B cell (primary cell): ENCODE results near the gene SLC37A1. TPM values are rescaled to one million over a fixed set of nuclear protein-coding genes. Genes with fewer than 3 reads are reported as not detected.

Experiments
- ATAC-seq: fragments of 200-7000 bp; cut with Tn5 transposase; one replicate; pipeline ENCODE4 v1.10.0; 2021; ENCODE audit warnings: low read depth, mild to moderate bottlenecking, moderate number of reproducible peaks, moderate library complexity
- CTCF ChIA-PET: fragments of 350-600 bp; sonication (Branson Sonifier 250); formaldehyde crosslinking; loops from one replicate; lab custom pipeline; 2021; ENCODE audit warnings: antibody characterized with exemption, inconsistent platforms; lab: Charles Lee
- POLR2A ChIA-PET: fragments of 350-600 bp; sonication (Branson Sonifier 250); formaldehyde crosslinking; loops from one replicate; lab custom pipeline; 2021; ENCODE audit warnings: antibody characterized with exemption; lab: Charles Lee
- DNase-seq: peaks from one replicate; pipeline ENCODE4 v3.0.0; 2013
- H2AFZ ChIP-seq: 2 replicates; pipeline ENCODE4 v1.6.1; 2012; ENCODE audit warnings: mild to moderate bottlenecking, low read depth, low read length; ENCODE audit not compliant: insufficient read depth, poor library complexity, severe bottlenecking
- H3K27ac ChIP-seq, 2 donors: 1 replicate in 1 of 2; 2 replicates in 1 of 2; pipeline ENCODE4 v1.5.1; 2012 to 2013; ENCODE audit warnings: low read length in 2 of 2, mild to moderate bottlenecking in 2 of 2, moderate library complexity in 1 of 2
- H3K27me3 ChIP-seq, 4 experiments: fragments of 200-600 bp in 1 of 4; sonication (generic) in 1 of 4; replicated peaks in 1 of 4; 1 replicate in 2 of 4; 2 replicates in 2 of 4; pipeline versions ENCODE4 v1.6.1 to v1.7.0; 2013 to 2016; ENCODE audit warnings: low read length in 3 of 4, mild to moderate bottlenecking in 2 of 4, mixed read lengths in 1 of 4, moderate library complexity in 1 of 4; ENCODE audit not compliant: insufficient read depth in 4 of 4, control insufficient read depth in 3 of 4; ENCODE audit errors: control extremely low read depth in 1 of 4
- H3K36me3 ChIP-seq, 2 experiments: replicated peaks in 1 of 2; 1 replicate in 1 of 2; 2 replicates in 1 of 2; pipeline versions ENCODE4 v1.6.1 to v1.7.1; 2013; ENCODE audit warnings: low read length in 1 of 2; ENCODE audit not compliant: insufficient read depth in 2 of 2, control insufficient read depth in 1 of 2; ENCODE audit errors: control extremely low read depth in 1 of 2, extremely low read depth in 1 of 2
- H3K4me1 ChIP-seq, 2 donors: fragments of 200-600 bp in 1 of 2; sonication (generic) in 1 of 2; 1 replicate in 1 of 2; 2 replicates in 1 of 2; pipeline versions ENCODE4 v1.5.1 to v1.6.1; 2013 to 2017; ENCODE audit warnings: low read length in 2 of 2; ENCODE audit not compliant: control insufficient read depth in 2 of 2, insufficient read depth in 2 of 2
- H3K4me2 ChIP-seq: replicated peaks from 2 replicates; pipeline ENCODE3; 2012; ENCODE audit warnings: mild to moderate bottlenecking, low read depth, low read length; ENCODE audit not compliant: poor library complexity, severe bottlenecking
- H3K4me3 ChIP-seq, 5 experiments: fragments of 200-600 bp in 1 of 5; sonication (generic) in 1 of 5; 1 replicate in 3 of 5; 2 replicates in 2 of 5; pipeline versions ENCODE4 v1.5.1 to v1.7.0; 2011 to 2016; ENCODE audit warnings: low read length in 4 of 5, mild to moderate bottlenecking in 4 of 5, low read depth in 2 of 5, control low read depth in 1 of 5, moderate library complexity in 1 of 5; ENCODE audit not compliant: insufficient read depth in 1 of 5; ENCODE audit errors: control extremely low read depth in 1 of 5, extremely low read depth in 1 of 5
- H3K79me2 ChIP-seq: fragments of 200-600 bp; sonication (generic); one replicate; pipeline ENCODE4 v1.6.0; 2016; ENCODE audit warnings: low read length; ENCODE audit not compliant: control insufficient read depth, insufficient read depth
- H3K9ac ChIP-seq: fragments of 200-600 bp; sonication (generic); 2 replicates; pipeline ENCODE4 v1.6.1; 2017; ENCODE audit warnings: mild to moderate bottlenecking, low read length, moderate library complexity
- H3K9me3 ChIP-seq, 3 donors: one replicate each; pipeline versions ENCODE4 v1.6.1 to v1.7.1; 2013; ENCODE audit warnings: low read length in 2 of 3; ENCODE audit not compliant: control insufficient read depth in 2 of 3, insufficient read depth in 1 of 3; ENCODE audit errors: control extremely low read depth in 1 of 3
- H4K20me1 ChIP-seq: 2 replicates; pipeline ENCODE4 v1.6.0; 2012; ENCODE audit warnings: mild to moderate bottlenecking, low read length; ENCODE audit not compliant: insufficient read depth, control insufficient read depth, poor library complexity, severe bottlenecking
- H3K27ac Mint-ChIP-seq: one replicate; pipeline ENCODE4 v1.8.0; 2021; ENCODE audit warnings: mixed read lengths
- H3K27me3 Mint-ChIP-seq: one replicate; pipeline ENCODE4 v1.8.0; 2021; ENCODE audit warnings: mixed read lengths
- H3K4me1 Mint-ChIP-seq: one replicate; pipeline ENCODE4 v1.8.0; 2021; ENCODE audit warnings: mixed read lengths
- H3K4me3 Mint-ChIP-seq: one replicate; pipeline ENCODE4 v1.8.0; 2021; ENCODE audit warnings: mixed read lengths
- H3K9me3 Mint-ChIP-seq: one replicate; pipeline ENCODE4 v1.8.0; 2022; ENCODE audit warnings: mixed read lengths; ENCODE audit not compliant: insufficient read depth
- CTCF ChIP-seq: fragments of 200-600 bp; IDR thresholded peaks from one replicate; pipeline ENCODE4 v1.8.0; 2022; ENCODE audit warnings: antibody characterized with exemption, mild to moderate bottlenecking
- EZH2 ChIP-seq: IDR thresholded peaks from 2 replicates; pipeline ENCODE4 v1.6.1; 2012; ENCODE audit warnings: borderline replicate concordance, low read depth, mild to moderate bottlenecking, moderate library complexity, low read length; ENCODE audit not compliant: insufficient read depth, poor library complexity, severe bottlenecking
- WGBS: methylation state at CpG from one replicate; pipeline ENCODE4 v1.1.5; 2013; ENCODE audit warnings: missing lambda C conversion rate; ENCODE audit not compliant: insufficient coverage; 5-methylcytosine and 5-hydroxymethylcytosine counted together
- intact Hi-C: fragments of 100-400 bp; cut with micrococcal nuclease; formaldehyde crosslinking; loops from one replicate; pipeline ENCODE4 v1.10.0; 2022
- polyA plus RNA-seq: library from polyadenylated mRNA; depleted of rRNA; stranded (reverse); fragments of >200 nt; gene quantifications from 2 replicates; pipeline ENCODE4 v1.2.3, GENCODE V29; 2012
- total RNA-seq, 2 donors: library from RNA; stranded (reverse); fragments of 120-200 nt in 1 of 2; gene quantifications; 1 replicate in 1 of 2; 2 replicates in 1 of 2; pipeline versions ENCODE4 v1.2.3 to v1.2.4, GENCODE V29; 2013 to 2022

The SLC37A1 gene
- total and polyA plus RNA-seq, 2 donors (not counting 1 experiment from before 2014, with no cell fraction given), result 38.1 to 60.2 TPM

GRCh38 chr21:42568376-42568775 is 54.7 kb downstream of the SLC37A1 start:
- Mint-ChIP-seq H3K9me3 (no peaks in the 10 kb centered on the region), H3K4me3 (no peak overlapping the region), H3K27ac (no peak overlapping the region), H3K27me3 (no peaks in the 10 kb centered on the region), H3K4me1 (no peaks in the 10 kb centered on the region)
- no peak for TF ChIP-seq EZH2
- TF ChIP-seq CTCF, result no peak
- intact Hi-C loops, result no loop called here
- H3K27ac ChIP-seq, result no peak overlapping the region
- ChIA-PET CTCF (interaction anchor here (1.2 kb wide), 1 partner anchor 309 kb away, joined by 3 read pairs; no protein-coding TSS in a partner anchor), POLR2A (no interaction called here)
- H3K36me3 ChIP-seq, result peaks cover 1 to 86% of the 10 kb centered on the region in 2 experiments
- H3K4me1 ChIP-seq, result no peaks in the 10 kb centered on the region
- ATAC-seq (no peak), DNase-seq (no peak)
- no peaks in the 10 kb centered on the region for H3K27me3 ChIP-seq
- H3K79me2 ChIP-seq, result no peaks in the 10 kb centered on the region
- no peaks in the 10 kb centered on the region for H4K20me1 ChIP-seq
- no peak overlapping the region for H3K4me3 ChIP-seq
- H3K9me3 ChIP-seq, result no peaks in the 10 kb centered on the region
- no peak overlapping the region for H3K4me2 ChIP-seq
- 91% methylated on average over 15 of the region's 19 CpGs for WGBS
- H3K9ac ChIP-seq, result no peak overlapping the region
- H2AFZ ChIP-seq, result no peak overlapping the region

GRCh38 chr21:42568866-42569731 is 55.4 kb downstream of the SLC37A1 start:
- no peak for ATAC-seq
- Mint-ChIP-seq H3K27ac (no peak overlapping the region), H3K9me3 (no peaks in the 10 kb centered on the region), H3K4me1 (no peaks in the 10 kb centered on the region), H3K4me3 (no peak overlapping the region), H3K27me3 (no peaks in the 10 kb centered on the region)
- Histone ChIP-seq H3K4me2 (no peak overlapping the region), H3K27me3 (no peaks in the 10 kb centered on the region), H3K4me3 (no peak overlapping the region), H4K20me1 (no peaks in the 10 kb centered on the region), H3K27ac (no peak overlapping the region), H2AFZ (no peak overlapping the region), H3K9ac (no peak overlapping the region), H3K9me3 (no peaks in the 10 kb centered on the region), H3K4me1 (no peaks in the 10 kb centered on the region), H3K79me2 (no peaks in the 10 kb centered on the region), H3K36me3 (peaks cover 2 to 88% of the 10 kb centered on the region in 2 experiments)
- no peak for DNase-seq
- intact Hi-C loops, result no loop called here
- TF ChIP-seq EZH2 (no peak), CTCF (no peak)
- POLR2A ChIA-PET, result no interaction called here
- WGBS, result 89% methylated on average over 33 of the region's 35 CpGs
- CTCF ChIA-PET, result interaction anchor here (1.2 kb wide), 1 partner anchor 310 kb away, joined by 3 read pairs; no protein-coding TSS in a partner anchor
